Measurements from ENCODE around the gene TMED10.
"Not testable (repeated sequence)": the region's sequence is repeated elsewhere in the genome, so short reads cannot be mapped to it uniquely, and the experiment has no call there.

TMED10 gene

GRCh38 chr14:75188520-75189268 is 12.3 kb upstream of the TMED10 start:
- no peak for DNase-seq

- DNase-seq, result no peak
Measured at GRCh38 chr14:75188086-75188485, 11.7 kb upstream of the TMED10 start.

GRCh38 chr14:75186953-75187352 is 10.5 kb upstream of the TMED10 start:
- DNase-seq, result no peak

DNA sequence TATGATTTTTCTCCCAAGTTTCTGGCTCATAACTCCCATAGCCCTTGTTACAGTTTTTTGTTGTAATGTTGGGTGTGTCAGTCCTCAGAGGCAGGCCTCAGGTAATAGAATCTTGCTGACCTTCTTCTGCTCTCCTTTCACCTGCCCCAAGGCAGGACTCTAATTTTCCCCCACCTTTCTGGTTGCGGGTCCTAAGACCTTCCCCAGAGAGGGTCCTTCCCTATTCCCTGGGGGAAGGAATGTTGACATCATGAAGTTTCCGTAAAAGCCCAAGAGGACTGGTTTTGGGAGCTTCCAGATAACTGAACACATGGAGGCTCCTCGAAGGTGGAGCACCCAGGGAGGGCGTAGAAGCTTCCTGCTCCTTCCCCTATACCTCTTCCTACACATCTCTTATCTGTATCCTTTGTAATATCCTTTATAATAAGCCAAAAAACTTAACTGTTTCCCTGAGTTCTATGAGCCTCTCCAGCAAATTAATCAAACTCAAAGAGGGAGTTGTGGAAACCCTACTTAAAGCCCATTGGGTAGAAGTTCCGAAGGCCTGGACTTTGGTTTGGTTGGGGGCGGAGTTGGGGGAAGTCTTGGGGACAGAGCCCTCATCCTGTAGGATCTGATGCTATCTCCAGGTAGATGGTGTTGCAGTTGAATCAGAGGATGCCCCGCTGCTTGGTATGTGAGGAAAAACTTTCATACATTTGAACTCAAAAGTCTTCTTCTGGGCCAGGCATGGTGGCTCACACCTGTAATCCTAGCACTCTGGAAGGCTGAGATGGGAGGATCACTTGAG is 9.0 kb upstream of the TMED10 start:
- DNase-seq, result no peak

DNA sequence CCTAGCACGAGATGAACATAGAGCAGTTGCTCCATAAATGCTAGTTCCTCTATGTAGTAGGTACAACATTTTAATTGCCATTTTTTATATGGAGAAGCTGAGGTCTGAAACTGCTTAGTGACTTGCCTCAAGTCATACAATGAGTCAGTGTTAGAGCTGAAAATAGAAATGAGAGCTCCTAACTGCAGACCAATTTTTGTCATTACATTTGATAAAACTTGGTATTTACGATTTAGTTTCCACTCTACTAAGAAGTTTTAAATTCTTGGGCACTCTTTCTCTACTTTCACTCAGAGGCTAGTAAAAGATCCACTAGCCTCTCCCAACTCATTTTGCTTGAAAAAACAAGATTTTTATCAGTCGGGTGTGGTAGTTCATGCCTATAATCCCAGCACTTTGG is 8.1 kb upstream of the TMED10 start:
- DNase-seq, result no peak

DNA sequence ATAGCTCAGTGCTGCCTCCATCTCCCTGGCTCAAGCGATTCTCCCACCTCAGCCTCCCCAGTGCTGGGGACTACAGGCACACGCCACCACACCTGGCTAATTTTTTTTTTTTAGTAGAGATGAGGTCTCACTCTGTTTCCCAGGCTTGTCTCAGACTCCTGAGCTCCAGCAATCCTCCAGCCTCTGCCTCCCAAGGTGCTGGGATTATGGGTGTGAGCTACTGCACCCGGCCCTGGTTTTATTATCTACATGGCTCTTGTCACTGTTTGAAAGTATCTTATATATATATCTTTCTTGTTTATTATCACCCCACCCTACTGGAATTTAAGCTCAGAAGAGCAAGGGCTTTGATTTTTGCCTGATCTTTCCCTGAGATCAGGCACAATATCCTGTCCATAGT is 7.6 kb upstream of the TMED10 start:
- no peak for DNase-seq

- DNase-seq, result no peak
Measured at GRCh38 chr14:75183225-75183624, 6.8 kb upstream of the TMED10 start.

DNA sequence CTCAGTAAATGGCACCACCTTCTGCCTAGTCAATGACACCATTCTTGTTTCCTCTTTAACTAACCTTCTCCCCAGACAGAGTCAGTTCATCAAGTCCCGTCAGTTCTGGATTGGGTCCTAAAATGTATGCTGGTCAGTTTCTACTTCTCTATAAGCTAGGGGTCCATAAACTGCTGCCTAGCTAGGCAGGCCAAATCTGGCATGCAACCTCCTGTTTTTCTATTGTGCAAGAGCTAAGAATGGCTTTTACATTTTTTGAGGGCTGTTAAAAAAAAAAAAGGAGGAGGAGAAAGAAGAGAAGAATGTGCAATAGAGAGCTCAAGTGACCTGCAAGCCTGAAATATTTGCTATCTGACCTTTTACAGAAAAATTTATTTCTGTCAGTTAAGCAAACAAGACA is 6.4 kb upstream of the TMED10 start:
- no peak for DNase-seq

GRCh38 chr14:75182163-75182562 is 5.8 kb upstream of the TMED10 start:
- DNase-seq, result not testable (repeated sequence)

GRCh38 chr14:75181293-75182062 is 5.1 kb upstream of the TMED10 start:
- DNase-seq, result no peak

DNA sequence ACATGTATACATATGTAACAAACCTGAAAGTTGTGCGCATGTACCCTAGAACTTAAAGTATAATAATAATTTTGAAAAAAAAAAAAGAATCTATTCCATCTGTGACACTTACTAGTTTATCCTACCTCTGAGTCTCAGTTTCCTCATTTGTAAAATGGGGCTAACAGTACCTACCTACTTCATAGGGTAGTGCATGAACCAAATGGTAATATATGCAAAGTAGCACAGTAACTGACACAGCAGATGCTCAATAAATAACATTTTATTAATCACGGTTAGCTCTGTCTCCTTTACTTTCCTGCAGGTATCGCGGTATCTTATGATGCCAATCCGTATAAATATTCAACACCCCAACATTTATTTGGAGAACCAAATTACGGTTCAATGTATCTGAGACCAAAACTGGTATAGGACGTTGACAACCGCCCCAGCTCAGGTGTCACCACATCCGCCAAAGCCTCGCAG is 703 bp downstream of the TMED10 start:
- no peak for DNase-seq

DNA sequence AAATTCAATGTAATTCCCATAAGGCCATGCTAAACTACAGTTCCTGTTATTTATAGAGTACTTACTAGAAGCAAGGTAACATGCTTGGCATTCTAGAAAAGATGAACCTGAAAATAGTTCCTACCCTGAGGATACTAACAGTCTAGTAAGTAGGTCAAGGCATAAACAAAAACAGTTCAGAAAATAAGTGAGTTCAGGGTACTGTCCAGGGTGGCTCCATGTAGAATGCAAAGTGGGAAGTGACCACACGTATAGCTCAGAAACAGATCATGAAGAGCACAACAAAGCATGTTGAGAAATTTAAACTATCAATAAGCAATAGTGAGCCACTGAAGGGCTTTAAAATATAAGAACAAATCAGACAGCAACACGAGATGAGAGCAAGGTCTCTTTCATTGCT is 2.3 kb downstream of the TMED10 start:
- DNase-seq, result no peak

GRCh38 chr14:75170772-75171171 is 5.6 kb downstream of the TMED10 start:
- no peak for DNase-seq

DNA sequence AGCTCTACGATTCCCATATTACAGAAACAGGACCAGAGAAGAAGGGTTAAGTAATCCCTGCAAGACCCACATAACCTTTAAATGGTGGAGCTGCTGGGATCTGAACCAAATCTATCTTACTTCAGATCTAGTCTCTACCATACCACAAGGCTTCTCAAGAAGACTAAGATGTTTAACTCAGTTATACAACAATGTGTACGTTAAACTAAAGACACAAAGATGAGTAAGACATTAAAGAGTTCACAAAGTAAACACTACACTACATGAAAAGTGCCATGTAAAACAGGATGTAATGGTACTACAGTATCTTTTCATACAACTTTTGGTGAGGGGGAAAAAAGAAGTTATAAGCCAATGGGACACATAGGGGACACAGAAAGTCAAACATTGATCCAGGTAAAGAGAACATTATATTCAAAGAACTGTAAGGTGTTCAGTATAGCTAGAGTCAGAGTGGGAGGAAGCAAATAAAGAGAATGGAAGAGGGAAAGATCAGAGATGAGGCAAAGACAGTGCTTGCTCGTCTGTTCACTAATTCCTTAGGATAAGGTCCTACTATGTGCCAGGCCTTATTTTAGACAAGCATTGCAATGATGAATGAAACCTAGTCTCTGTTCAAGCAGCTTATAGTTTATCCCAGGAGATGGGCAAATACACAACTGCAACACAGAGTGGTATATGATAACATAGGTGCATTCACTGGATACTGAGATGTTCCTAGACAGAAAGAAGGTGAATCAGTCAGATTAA is 7.7 kb downstream of the TMED10 start:
- no peak for DNase-seq

- no peak for DNase-seq
Measured at GRCh38 chr14:75167325-75167724, 9.1 kb downstream of the TMED10 start.

DNA sequence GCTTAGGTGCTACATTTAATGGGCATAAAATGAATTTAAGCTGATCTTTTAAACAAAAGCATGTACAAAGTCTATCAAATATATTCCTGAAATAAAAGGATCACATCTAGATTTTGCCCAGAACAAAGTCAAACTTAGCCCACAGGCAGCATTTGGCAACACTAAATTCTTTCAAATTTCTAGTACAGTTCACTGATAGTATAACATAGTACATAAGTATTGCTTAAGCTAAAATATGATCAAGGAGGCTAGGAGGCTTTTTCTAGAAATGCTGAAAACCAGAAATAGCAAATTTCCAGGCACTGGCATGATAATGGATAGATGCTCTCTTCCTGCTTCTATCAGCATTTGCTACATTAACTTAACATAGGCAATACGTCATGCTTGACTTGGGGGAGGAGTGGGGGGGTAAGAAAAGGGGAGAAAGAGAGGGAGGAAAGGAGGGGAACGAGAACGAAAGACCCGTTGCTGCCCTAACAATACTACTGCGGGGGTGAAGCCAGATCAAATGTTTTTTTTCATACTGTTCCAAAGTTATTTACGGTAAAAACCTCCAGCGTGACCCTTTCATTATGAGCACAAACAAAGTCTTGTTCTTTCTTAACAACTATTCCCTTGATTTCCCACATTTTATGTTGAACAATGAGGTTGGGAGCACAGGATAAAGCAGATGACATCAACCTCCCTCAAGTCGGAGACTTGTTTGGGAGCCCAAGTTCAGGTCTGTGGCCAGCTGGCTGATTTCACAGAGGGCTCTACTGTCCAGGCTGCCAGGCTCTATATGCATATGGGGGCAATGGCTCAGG is 10.6 kb downstream of the TMED10 start:
- no peak for DNase-seq

GRCh38 chr14:75164809-75165208 is 11.6 kb downstream of the TMED10 start:
- DNase-seq, result no peak

DNA sequence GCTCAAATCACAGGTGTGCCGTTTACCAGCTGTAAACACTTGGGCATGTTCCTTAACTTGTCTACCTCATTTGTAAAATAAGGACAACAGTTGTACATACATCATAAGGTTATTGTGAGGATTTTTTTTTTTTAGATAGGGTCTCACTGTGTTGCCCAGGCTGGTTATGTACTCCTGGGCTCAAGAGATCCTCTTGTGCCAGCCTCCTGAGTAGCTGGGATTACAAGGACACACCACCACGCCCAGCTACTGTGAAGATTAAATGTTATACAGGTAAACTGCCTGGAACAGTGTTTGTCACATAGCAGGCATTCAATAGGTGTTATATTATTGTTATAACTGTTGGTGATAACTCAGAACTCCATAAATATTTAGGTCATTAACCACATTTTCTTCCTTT is 12.7 kb downstream of the TMED10 start:
- no peak for DNase-seq

DNA sequence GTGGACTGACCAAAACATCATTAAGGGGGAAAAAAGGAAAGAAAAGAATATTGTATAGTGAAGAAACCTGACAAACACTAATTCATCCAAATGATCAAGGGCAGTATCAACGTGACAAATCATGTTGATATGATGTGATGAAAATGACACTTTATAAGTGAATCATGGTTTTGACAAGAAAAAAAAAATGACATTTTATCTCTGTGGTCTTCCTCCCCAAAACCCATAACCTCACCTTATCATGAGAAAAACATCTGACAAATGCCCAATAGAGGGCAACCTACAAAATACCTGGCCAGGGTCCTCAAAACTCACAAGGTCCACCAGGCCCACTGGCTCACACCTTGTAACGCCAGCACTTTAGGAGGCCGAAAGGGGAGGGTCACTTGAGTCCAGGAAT is 13.8 kb downstream of the TMED10 start:
- no peak for DNase-seq

- no peak for DNase-seq
Measured at GRCh38 chr14:75158843-75159614, 17.4 kb downstream of the TMED10 start.

- no peak for DNase-seq
Measured at GRCh38 chr14:75156901-75157300, 19.5 kb downstream of the TMED10 start.

All from NCI-H1048 (cell line).